ENCODE measurements around the gene ZNF837.

GRCh38 chr19:58332697-58333096 is 48.1 kb downstream of the ZNF837 start:
- TF ChIP-seq POLR2A (IDR thresholded peaks at IDR 0.05; ENCODE audit: low read depth, low read length): no peak
- no peak for TF ChIP-seq TAF1 (IDR thresholded peaks at IDR 0.05; ENCODE audit: borderline replicate concordance, low read depth, low read length)
- TF ChIP-seq POLR2AphosphoS5 (IDR thresholded peaks at IDR 0.05; ENCODE audit: low read depth, low read length): no peak

Data from GM12892 (cell line).